ENCODE results near the gene FBXL7.

FBXL7 gene

GRCh38 chr5:15513911-15514310, 13.9 kb downstream of the FBXL7 start:
- TF ChIP-seq ZFX (IDR thresholded peaks at IDR 0.05) (no peak), CTCF (conservative IDR thresholded peaks at IDR 0.05) (no peak)
- H3K27ac ChIP-seq, result no peak overlapping the region

GRCh38 chr5:15515229-15515628, 15.2 kb downstream of the FBXL7 start:
- TF ChIP-seq CTCF (conservative IDR thresholded peaks at IDR 0.05) (no peak), ZFX (IDR thresholded peaks at IDR 0.05) (no peak)

GRCh38 chr5:15516486-15516885, 16.5 kb downstream of the FBXL7 start:
- TF ChIP-seq ZFX (IDR thresholded peaks at IDR 0.05) (no peak), CTCF (conservative IDR thresholded peaks at IDR 0.05) (no peak)
- no peak overlapping the region for H3K27ac ChIP-seq

More at GRCh38 chr5:15515229-15515628, 15.2 kb downstream of the FBXL7 start:
- H3K27ac ChIP-seq, result no peak overlapping the region

- TF ChIP-seq ZFX (IDR thresholded peaks at IDR 0.05) (no peak), CTCF (conservative IDR thresholded peaks at IDR 0.05) (no peak)
Measured at GRCh38 chr5:15518786-15519185, 18.8 kb downstream of the FBXL7 start.

GRCh38 chr5:15520856-15521255, 20.9 kb downstream of the FBXL7 start:
- no peak overlapping the region for H3K27ac ChIP-seq
- TF ChIP-seq ZFX (IDR thresholded peaks at IDR 0.05) (no peak), CTCF (conservative IDR thresholded peaks at IDR 0.05) (no peak)

More at GRCh38 chr5:15518786-15519185, 18.8 kb downstream of the FBXL7 start:
- no peak overlapping the region for H3K27ac ChIP-seq

GRCh38 chr5:15521381-15522186, 21.6 kb downstream of the FBXL7 start:
- no peak overlapping the region for H3K27ac ChIP-seq
- TF ChIP-seq CTCF (conservative IDR thresholded peaks at IDR 0.05), result no peak
- no peak for TF ChIP-seq ZFX (IDR thresholded peaks at IDR 0.05)

GRCh38 chr5:15522187-15522520, 22.2 kb downstream of the FBXL7 start:
- TF ChIP-seq CTCF (conservative IDR thresholded peaks at IDR 0.05) (no peak), ZFX (IDR thresholded peaks at IDR 0.05) (no peak)

More at GRCh38 chr5:15522187-15522520, 22.2 kb downstream of the FBXL7 start:
- H3K27ac ChIP-seq, result no peak overlapping the region

Measured in C4-2B (cell line).